Stimulated activated CD8-positive, alpha-beta memory T cell treated with anti-CD3 and anti-CD28 coated beads, Interleukin-7, amount 100 ng/mL, for 1 hour (primary cell): ENCODE measurements around the gene CRAMP1.

Source experiments
- DNase-seq, 2 donors: peaks; one replicate each; pipeline ENCODE4 v3.0.0-alpha.2; 2020; ENCODE audit warnings: low read depth in 2 of 2

Gene CRAMP1

GRCh38 chr16:1601489-1601888, 10.7 kb upstream of the CRAMP1 start:
- DNase-seq = no peak

DNA sequence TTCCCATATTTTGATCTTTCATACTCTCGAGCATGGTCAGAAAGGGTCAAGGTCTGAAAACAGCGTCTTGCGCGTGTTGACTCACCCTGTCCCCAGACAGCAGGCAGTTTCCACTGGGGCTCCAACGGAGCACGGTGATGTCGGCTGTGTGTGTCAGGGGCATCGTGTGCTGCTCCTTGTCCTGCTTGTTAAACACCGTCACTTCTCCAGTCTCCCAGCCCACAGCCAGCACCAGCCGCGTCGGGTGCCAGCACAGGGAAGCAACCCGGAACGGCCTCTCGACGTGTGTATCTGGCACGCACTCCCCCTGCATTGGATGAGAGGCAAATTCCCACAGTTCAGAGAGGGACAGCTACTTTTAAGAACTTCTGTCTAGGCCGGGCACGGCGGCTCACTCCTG, 9.9 kb upstream of the CRAMP1 start:
- no peak for DNase-seq

DNA sequence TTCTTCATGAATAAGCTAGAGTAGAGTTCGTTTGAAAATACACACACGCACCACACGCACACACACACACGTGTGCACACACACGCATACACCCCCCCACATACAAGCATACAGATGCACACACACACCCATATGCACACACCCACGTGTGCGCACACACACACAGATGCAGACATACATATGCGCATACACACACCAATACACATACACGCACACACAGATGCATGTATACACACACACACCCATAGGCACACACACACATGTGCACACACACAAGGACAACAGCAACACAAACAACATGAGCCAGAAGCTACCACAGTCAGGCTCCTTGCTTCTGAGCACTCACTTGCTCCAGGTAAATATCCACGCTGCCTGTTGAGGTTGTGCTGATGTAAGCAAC, 5.4 kb upstream of the CRAMP1 start:
- DNase-seq = no peak

DNA sequence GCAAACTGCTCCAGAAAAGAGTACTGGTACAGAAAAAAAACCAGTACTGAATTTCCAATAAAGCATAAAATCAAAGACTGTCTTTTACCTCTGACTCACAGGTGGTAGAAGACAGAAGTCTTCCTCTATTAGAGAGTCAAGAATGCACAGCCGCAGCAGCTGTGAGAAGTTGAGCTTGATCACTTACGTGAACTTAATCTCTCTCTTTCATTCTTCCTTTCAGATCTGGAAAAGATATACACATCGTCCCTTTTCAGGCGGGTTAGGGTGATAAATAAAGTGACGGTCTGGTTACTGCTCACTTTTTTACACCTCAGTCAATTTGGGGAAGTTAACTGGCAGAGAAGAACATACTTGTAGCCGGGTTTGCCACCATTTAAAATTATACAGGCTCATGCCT, 4.2 kb upstream of the CRAMP1 start:
- no peak for DNase-seq

DNA sequence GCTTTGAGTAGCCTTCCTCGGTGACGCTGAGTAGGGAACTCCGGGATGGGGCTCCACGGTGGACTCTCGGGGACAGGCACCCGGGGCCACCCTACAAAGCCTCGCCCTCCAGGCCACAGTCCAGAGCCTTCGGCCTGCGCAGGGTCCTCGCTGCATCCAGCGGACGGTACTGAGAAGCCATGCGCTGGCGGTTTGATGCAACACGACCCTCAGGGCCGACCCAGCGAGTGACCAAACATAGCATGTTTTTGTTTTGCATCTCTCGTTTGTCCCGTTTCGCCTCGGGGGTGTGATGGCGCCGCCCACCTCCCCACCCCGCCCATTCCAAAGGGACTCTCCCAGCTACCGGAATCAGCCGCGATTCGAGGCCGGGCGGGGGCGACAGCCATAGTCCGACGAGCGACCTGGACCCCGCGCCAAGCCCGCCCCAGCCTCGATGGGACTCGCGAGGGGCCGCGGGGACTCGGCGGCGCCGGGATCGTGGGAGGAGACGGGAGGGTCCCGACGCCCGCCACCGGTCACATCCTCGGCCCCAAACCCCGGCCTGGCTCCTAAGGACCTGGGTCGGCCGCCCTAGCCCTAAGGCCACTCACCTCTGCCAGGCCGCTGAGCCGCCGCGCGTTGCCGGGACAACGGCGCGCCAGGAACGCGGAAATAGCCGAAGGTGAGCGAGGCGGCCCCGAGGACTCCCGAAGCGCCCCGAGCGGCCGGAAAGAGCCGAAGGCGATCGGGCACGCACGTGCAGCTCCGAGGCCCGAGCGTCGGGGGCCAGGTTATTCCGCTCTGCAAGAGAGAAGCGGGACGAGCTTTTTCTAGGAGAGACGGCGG, 1.9 kb upstream of the CRAMP1 start:
- DNase-seq = peak; percentile 82 to 83

- DNase-seq = no peak
Observed at GRCh38 chr16:1610899-1611632, 1.1 kb upstream of the CRAMP1 start.

- no peak for DNase-seq
Observed at GRCh38 chr16:1613211-1613622, 1.1 kb downstream of the CRAMP1 start.

DNA sequence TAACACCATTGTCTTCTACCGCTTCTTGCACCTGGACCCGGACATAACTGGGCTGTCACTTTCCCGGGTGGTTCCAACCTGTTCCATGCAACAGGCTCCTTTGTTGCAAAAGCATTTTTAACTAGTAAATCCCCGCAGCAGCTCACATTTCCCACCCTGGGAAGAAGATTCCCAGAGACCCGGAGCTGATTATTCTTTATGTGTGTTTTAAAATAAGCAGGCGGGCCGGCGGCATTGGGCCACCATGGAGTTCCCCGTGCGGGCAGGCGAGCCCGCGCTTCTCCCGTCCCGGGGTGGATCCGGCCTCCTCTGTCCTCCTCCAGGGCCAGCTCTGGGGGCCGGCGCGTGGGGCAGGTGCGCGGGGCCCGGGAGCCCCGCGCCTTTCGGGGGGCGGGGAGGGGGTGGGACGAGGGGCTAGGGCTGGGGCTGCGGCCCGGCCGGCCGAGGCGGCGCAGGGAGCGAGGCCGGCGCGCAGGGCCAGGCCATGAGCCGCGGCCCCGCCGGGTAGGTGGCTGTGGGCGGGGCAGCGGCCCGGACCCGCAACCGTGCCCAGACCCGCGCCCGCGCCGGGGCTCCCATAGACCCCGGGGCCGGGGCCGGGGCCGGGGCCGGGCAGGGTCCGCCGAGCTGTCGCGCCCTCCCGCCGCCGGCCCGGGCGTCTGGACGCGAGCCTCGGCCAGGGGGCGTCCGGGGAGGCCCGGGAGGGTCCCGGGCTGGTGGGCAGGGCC, 1.7 kb downstream of the CRAMP1 start:
- no peak for DNase-seq

DNA sequence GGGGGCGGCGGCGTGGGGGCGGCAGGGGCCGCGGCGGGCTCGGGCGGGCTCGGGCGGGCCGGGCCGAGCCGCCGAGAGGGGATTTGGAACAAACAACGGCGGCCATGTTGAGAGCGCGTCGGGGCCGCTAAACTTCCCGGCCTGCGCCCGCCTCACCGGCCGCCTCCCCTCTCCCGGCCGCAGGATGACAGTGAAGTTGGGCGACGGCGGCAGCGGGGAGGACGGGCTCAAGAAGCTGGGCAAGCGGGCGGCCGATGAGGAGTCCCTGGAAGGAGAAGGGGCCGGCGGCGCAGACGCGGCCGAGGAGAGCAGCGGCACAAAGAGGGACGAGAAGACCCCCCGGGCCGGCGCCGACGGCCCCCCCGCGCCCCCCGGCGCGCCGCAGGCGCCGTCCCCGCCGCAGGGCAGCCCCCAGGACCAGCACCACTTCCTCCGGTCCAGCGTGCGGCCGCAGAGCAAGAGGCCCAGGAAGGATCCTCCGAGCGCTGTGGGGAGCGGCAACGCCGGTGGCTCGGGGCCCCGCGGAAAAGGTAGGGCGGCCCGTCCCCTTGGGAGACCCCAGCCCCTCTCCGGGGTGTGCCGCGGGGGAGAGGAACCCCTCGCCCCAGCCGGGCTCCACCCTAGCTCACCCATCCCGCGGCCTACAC, 2.4 kb downstream of the CRAMP1 start:
- DNase-seq = no peak

DNA sequence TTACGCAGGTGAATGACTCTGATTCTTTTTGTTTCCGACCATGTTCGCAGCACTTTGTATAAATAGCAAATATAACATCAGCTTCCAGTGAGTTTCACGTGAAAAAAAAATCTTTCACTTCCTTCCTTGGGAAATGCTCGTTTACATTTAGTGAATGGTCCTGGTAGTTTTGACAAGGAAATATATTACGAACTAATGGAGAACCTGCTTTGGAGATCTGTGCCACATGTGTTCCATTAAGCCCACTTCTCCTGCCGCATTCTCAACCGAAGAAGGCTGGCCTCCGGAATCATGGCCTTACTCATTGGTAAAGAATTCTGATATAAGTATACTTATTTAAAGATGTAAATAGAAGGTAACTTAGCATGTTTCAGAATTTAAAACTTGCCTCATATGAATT, 3.6 kb downstream of the CRAMP1 start:
- no peak for DNase-seq

DNA sequence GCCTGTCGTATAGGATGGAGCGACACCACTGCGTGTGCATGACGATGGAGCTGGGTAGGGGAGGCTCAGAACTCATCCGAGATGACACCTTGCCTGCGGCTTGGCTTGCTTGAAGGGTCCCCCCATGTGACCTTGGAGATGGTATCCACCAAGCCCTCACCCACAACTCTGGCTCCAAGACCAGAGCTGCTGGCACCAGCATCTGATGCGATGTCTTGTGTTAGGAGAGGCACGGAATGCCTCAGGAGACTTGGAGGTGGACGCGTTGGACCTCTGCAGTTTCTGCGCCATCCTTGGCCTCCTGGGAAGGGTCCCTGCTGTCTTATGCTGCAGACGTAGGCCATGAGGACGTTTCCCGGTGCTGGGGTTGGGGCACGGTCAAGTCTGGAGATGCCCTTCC, 7.8 kb downstream of the CRAMP1 start:
- DNase-seq = no peak

DNA sequence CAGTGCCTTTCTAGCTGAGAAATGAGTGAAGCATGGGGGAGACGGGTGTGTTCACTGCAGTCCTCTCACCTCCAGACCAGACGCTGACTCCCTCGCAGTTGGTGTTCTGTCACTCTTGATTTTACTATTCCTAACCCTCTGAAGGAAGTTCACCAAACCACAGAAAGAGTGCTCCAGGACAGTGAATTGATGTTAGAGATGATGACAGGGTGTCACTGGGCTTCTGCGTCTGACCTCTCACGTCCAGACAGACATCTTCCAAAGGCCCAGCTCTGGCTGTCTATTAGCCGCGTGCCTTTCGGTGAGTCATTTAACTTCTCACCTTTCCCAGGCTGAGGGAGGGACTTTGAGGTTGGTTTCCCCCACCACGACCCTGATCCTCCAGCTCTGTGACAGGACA, 8.2 kb downstream of the CRAMP1 start:
- no peak for DNase-seq

GRCh38 chr16:1621851-1622250, 9.7 kb downstream of the CRAMP1 start:
- no peak for DNase-seq

GRCh38 chr16:1626327-1626726, 14.2 kb downstream of the CRAMP1 start:
- no peak for DNase-seq

GRCh38 chr16:1626776-1627175, 14.6 kb downstream of the CRAMP1 start:
- DNase-seq = no peak

GRCh38 chr16:1630450-1631213, 18.5 kb downstream of the CRAMP1 start:
- no peak for DNase-seq

DNA sequence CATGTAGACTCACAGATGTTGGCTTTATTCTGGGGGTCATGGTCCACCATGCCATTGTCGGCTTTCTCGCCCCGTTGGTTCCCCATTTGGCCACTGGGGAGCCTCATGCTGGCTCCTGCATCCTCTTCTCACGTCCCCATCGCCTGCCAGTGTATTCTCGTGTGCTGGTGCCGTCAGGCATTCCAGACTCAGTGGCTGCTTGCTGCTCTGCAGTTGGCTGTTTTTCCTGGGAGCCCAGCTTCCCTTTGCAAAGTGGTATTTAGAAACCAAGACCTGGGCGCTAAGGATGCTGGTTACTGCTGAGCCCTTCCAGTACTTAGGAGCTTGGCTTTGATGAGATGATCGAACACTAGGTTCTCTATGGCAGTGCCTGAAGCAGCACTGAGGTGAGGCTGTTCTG, 19.1 kb downstream of the CRAMP1 start:
- DNase-seq = no peak

- DNase-seq = no peak
Observed at GRCh38 chr16:1631931-1632637, 19.9 kb downstream of the CRAMP1 start.

- DNase-seq = no peak
Observed at GRCh38 chr16:1632638-1632970, 20.4 kb downstream of the CRAMP1 start.

DNA sequence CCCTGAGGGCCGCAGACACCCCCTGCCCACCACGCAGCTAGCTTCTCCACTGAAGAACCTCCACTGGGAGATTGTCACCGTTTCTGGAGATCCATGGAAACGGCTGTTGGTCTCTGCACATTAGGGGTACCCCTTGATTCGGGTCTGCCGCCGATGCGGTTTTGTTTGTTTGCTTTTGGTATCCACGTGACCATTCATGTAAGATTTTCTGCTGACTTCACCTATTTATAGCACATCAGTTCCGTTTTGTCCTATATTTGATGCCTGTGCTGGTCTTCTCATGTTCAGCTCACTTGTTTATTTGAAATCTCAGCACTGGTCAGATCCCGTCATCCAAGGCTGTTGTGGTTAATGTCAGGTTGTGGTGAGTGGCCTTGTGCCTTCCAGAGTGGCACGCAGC, 21.1 kb downstream of the CRAMP1 start:
- DNase-seq = no peak

GRCh38 chr16:1634541-1634940, 22.4 kb downstream of the CRAMP1 start:
- no peak for DNase-seq
